ENCODE results near the gene ADGRB2. TPM values are rescaled to one million over a fixed set of nuclear protein-coding genes. Genes with fewer than 3 reads are reported as not detected.
A peak's percentile ranks its signal among the peaks of the same experiment; 100 is the strongest.

Gene ADGRB2
- polyA plus RNA-seq, 3 donors: not detected

- Mint-ChIP-seq H3K27ac (peak overlapping the region in 1 of 7 donors; percentile 23), H3K36me3 (no peaks in the 10 kb centered on the region), H3K4me3 (no peak overlapping the region), H3K4me1 (no peaks in the 10 kb centered on the region), H3K27me3 (ENCODE audit: low read depth in 3 of 3) (peaks cover 11 to 19% (median 15%) of the 10 kb centered on the region in 3 donors), H3K9me3 (peaks cover 0 to 2% (median 0%) of the 10 kb centered on the region in 7 donors)
- H4K20me1 ChIP-seq (ENCODE audit: insufficient read depth, low read length): no peaks in the 10 kb centered on the region
- H2AFZ ChIP-seq (ENCODE audit: insufficient read depth, low read depth, low read length, poor library complexity, severe bottlenecking): no peak overlapping the region
- no peak overlapping the region for H3K4me3 ChIP-seq (replicated peaks in 1 of 3; ENCODE audit: low read depth in 2 of 3, low read length in 3 of 3)
- no peaks in the 10 kb centered on the region for H3K27me3 ChIP-seq (ENCODE audit: control insufficient read depth in 2 of 2, insufficient read depth in 2 of 2, low read length in 2 of 2)
- intact Hi-C loops (cut with micrococcal nuclease): loop anchor here in 1 of 2 donors (10.0 kb wide), 1 partner anchor 486 kb away; the partner anchor contains the start of genes SNRNP40 and ZCCHC17
- no peaks in the 10 kb centered on the region for H3K4me1 ChIP-seq (ENCODE audit: control insufficient read depth in 1 of 2, insufficient read depth in 2 of 2, low read length in 2 of 2)
- 93% methylated on average over 4 of the region's 7 CpGs for WGBS (ENCODE audit: insufficient coverage)
- H3K4me2 ChIP-seq (replicated peaks; ENCODE audit: extremely low read depth, low read length, poor library complexity, severe bottlenecking): no peak overlapping the region
- TF ChIP-seq CTCF (IDR thresholded peaks at IDR 0.05): no peak
- H3K79me2 ChIP-seq (ENCODE audit: insufficient read depth, low read length): no peaks in the 10 kb centered on the region
- DNase-seq: no peak
- H3K9me3 ChIP-seq (replicated peaks in 1 of 2; ENCODE audit: control insufficient read depth in 1 of 2, insufficient read depth in 1 of 2, low read length in 2 of 2): no peaks in the 10 kb centered on the region
- H3K27ac ChIP-seq (ENCODE audit: low read depth in 1 of 2, low read length in 2 of 2): no peak overlapping the region
- H3K9ac ChIP-seq (ENCODE audit: insufficient read depth, low read length, poor library complexity, severe bottlenecking): no peak overlapping the region
- no peaks in the 10 kb centered on the region for H3K36me3 ChIP-seq (replicated peaks in 1 of 2; ENCODE audit: control insufficient read depth in 1 of 2, insufficient read depth in 2 of 2, low read length in 2 of 2)
These were observed 17.1 kb upstream of the ADGRB2 start for GRCh38 chr1:31781138-31781755.

- Histone ChIP-seq H3K4me3 (replicated peaks in 1 of 3; ENCODE audit: low read depth in 2 of 3, low read length in 3 of 3) (no peak overlapping the region), H3K27me3 (ENCODE audit: control insufficient read depth in 2 of 2, insufficient read depth in 2 of 2, low read length in 2 of 2) (no peaks in the 10 kb centered on the region), H3K36me3 (replicated peaks in 1 of 2; ENCODE audit: control insufficient read depth in 1 of 2, insufficient read depth in 2 of 2, low read length in 2 of 2) (no peaks in the 10 kb centered on the region), H3K9ac (ENCODE audit: insufficient read depth, low read length, poor library complexity, severe bottlenecking) (no peak overlapping the region), H3K79me2 (ENCODE audit: insufficient read depth, low read length) (no peaks in the 10 kb centered on the region), H2AFZ (ENCODE audit: insufficient read depth, low read depth, low read length, poor library complexity, severe bottlenecking) (no peak overlapping the region), H3K4me2 (replicated peaks; ENCODE audit: extremely low read depth, low read length, poor library complexity, severe bottlenecking) (no peak overlapping the region), H3K9me3 (replicated peaks in 1 of 2; ENCODE audit: control insufficient read depth in 1 of 2, insufficient read depth in 1 of 2, low read length in 2 of 2) (no peaks in the 10 kb centered on the region), H3K4me1 (ENCODE audit: control insufficient read depth in 1 of 2, insufficient read depth in 2 of 2, low read length in 2 of 2) (no peaks in the 10 kb centered on the region), H4K20me1 (ENCODE audit: insufficient read depth, low read length) (no peaks in the 10 kb centered on the region), H3K27ac (ENCODE audit: low read depth in 1 of 2, low read length in 2 of 2) (no peak overlapping the region)
- H3K27me3 Mint-ChIP-seq (ENCODE audit: low read depth in 3 of 3): peaks cover 11 to 20% (median 18%) of the 10 kb centered on the region in 3 donors
- H3K4me3 Mint-ChIP-seq: no peak overlapping the region
- WGBS (ENCODE audit: insufficient coverage): 43% methylated on average over 2 of the region's 2 CpGs
- no peak for TF ChIP-seq CTCF (IDR thresholded peaks at IDR 0.05)
- H3K9me3 Mint-ChIP-seq: peaks cover 0 to 2% (median 0%) of the 10 kb centered on the region in 7 donors
- no peak for DNase-seq
- no peaks in the 10 kb centered on the region for H3K4me1 Mint-ChIP-seq
- intact Hi-C loops (cut with micrococcal nuclease): loop anchor here in 1 of 2 donors (10.0 kb wide), 1 partner anchor 486 kb away; the partner anchor contains the start of genes SNRNP40 and ZCCHC17
- H3K27ac Mint-ChIP-seq: no peak overlapping the region
- no peaks in the 10 kb centered on the region for H3K36me3 Mint-ChIP-seq
These were observed 16.5 kb upstream of the ADGRB2 start for GRCh38 chr1:31780632-31781031.

Measured in CD14-positive monocyte (primary cell).